A673 (cell line): ENCODE data around the gene CWF19L1. TPM values are rescaled to one million over a fixed set of nuclear protein-coding genes. Genes with fewer than 3 reads are reported as not detected.

Experiments used
- BruUV-seq: library from RNA; stranded (reverse); fragments of 400-500 nt; replicated peaks from 2 replicates; lab custom pipeline; 2021; lab: Mats Ljungman, UMichigan
- CTCF ChIA-PET: fragments of 300-600 bp; sonication (Branson Sonifier 250); formaldehyde crosslinking; loops from one replicate; lab custom pipeline; 2022; ENCODE audit warnings: antibody characterized with exemption; lab: Charles Lee
- POLR2A ChIA-PET: fragments of 300-600 bp; sonication (Branson Sonifier 250); formaldehyde crosslinking; loops from one replicate; lab custom pipeline; 2022; ENCODE audit warnings: antibody characterized with exemption; ENCODE audit not compliant: low non-redundant PET; lab: Charles Lee
- DNase-seq: peaks from one replicate; pipeline ENCODE4 v3.0.0-alpha.2; 2015; ENCODE audit warnings: low spot score
- H3K27ac ChIP-seq: fragments of 200-600 bp; sonication (generic); 2 replicates; pipeline ENCODE4 v1.5.1; 2016; ENCODE audit warnings: mixed run types, low read depth, mild to moderate bottlenecking, mixed read lengths, antibody characterized with exemption, low read length; ENCODE audit not compliant: poor library complexity, severe bottlenecking
- H3K27me3 ChIP-seq: fragments of 200-600 bp; sonication (generic); replicated peaks from 2 replicates; pipeline ENCODE4 v1.6.1; 2017; ENCODE audit warnings: mixed run types, low read depth, mild to moderate bottlenecking, mixed read lengths, antibody characterized with exemption, low read length; ENCODE audit not compliant: insufficient read depth, poor library complexity
- H3K36me3 ChIP-seq: fragments of 200-600 bp; sonication (generic); 2 replicates; pipeline ENCODE4 v1.6.1; 2016; ENCODE audit warnings: mixed run types, mild to moderate bottlenecking, mixed read lengths, antibody characterized with exemption, low read length; ENCODE audit not compliant: insufficient read depth, poor library complexity, severe bottlenecking
- H3K4me1 ChIP-seq: fragments of 200-600 bp; sonication (generic); 2 replicates; pipeline ENCODE4 v1.6.1; 2017; ENCODE audit warnings: mixed run types, mild to moderate bottlenecking, mixed read lengths, antibody characterized with exemption, low read length; ENCODE audit not compliant: insufficient read depth, poor library complexity, severe bottlenecking
- H3K4me3 ChIP-seq: fragments of 200-600 bp; sonication (generic); 2 replicates; pipeline ENCODE4 v1.5.1; 2016; ENCODE audit warnings: low read depth, mixed run types, mild to moderate bottlenecking, mixed read lengths, low read length; ENCODE audit not compliant: poor library complexity, severe bottlenecking
- H3K9me3 ChIP-seq: fragments of 200-600 bp; sonication (generic); 2 replicates; pipeline ENCODE4 v1.6.1; 2016; ENCODE audit warnings: mixed run types, low read depth, mild to moderate bottlenecking, mixed read lengths, antibody characterized with exemption, low read length; ENCODE audit not compliant: poor library complexity, severe bottlenecking
- CTCF ChIP-seq: fragments of 300-800, 200-600 bp; sonication (generic); conservative IDR thresholded peaks from 2 replicates; pipeline ENCODE4 v1.5.1; 2017; ENCODE audit warnings: low read depth, mild to moderate bottlenecking, antibody characterized with exemption, low read length, moderate library complexity, mixed read lengths
- EZH2 ChIP-seq: fragments of 200-600 bp; sonication (generic); IDR thresholded peaks from 2 replicates; pipeline ENCODE4 v1.6.1; 2017; ENCODE audit warnings: borderline replicate concordance, low read depth, mild to moderate bottlenecking, mixed read lengths, antibody characterized with exemption, low read length; ENCODE audit not compliant: poor library complexity, severe bottlenecking
- intact Hi-C: fragments of 100-400 bp; cut with micrococcal nuclease; formaldehyde crosslinking; loops from one replicate; pipeline ENCODE4 v1.10.0; 2022; ENCODE audit not compliant: unreplicated experiment
- total RNA-seq: library from RNA; stranded (reverse); gene quantifications from 2 replicates; pipeline ENCODE4 v1.2.3, GENCODE V29; 2021

The CWF19L1 gene
- total RNA-seq, 1 experiment from 2014 or later: 39.8 TPM

GRCh38 chr10:100253041-100253440, 14.4 kb downstream of the CWF19L1 start:
- Histone ChIP-seq H3K4me1 (no peaks in the 10 kb centered on the region), H3K36me3 (peaks cover 43% of the 10 kb centered on the region), H3K9me3 (no peaks in the 10 kb centered on the region), H3K4me3 (no peak overlapping the region), H3K27me3 (no peaks in the 10 kb centered on the region), H3K27ac (no peak overlapping the region)
- no TSS peak for BruUV-seq
- ChIA-PET POLR2A (no interaction called here), CTCF (no interaction called here)
- TF ChIP-seq EZH2 (no peak), CTCF (no peak)
- no peak for DNase-seq
- intact Hi-C loops: no loop called here

- no peak overlapping the region for H3K4me3 ChIP-seq
- POLR2A ChIA-PET: no interaction called here
- H3K27ac ChIP-seq: no peak overlapping the region
Observed at GRCh38 chr10:100248820-100249219, 18.6 kb downstream of the CWF19L1 start.

GRCh38 chr10:100245484-100246220, 21.8 kb downstream of the CWF19L1 start:
- Histone ChIP-seq H3K4me3 (no peak overlapping the region), H3K27ac (no peak overlapping the region), H3K4me1 (no peaks in the 10 kb centered on the region), H3K27me3 (no peaks in the 10 kb centered on the region), H3K9me3 (no peaks in the 10 kb centered on the region), H3K36me3 (peaks cover 37% of the 10 kb centered on the region)
- POLR2A ChIA-PET: no interaction called here
- CTCF ChIA-PET: no interaction called here
- intact Hi-C loops: loop anchor here (10.0 kb wide), 1 partner anchor 401 kb away; no protein-coding TSS in a partner anchor
- DNase-seq: no peak
- no TSS peak for BruUV-seq
- no peak for TF ChIP-seq EZH2
- no peak for TF ChIP-seq CTCF

More at GRCh38 chr10:100248820-100249219, 18.6 kb downstream of the CWF19L1 start:
- no peak for TF ChIP-seq EZH2
- no peak for TF ChIP-seq CTCF
- BruUV-seq: no TSS peak
- Histone ChIP-seq H3K36me3 (peaks cover 43% of the 10 kb centered on the region), H3K4me1 (no peaks in the 10 kb centered on the region), H3K9me3 (no peaks in the 10 kb centered on the region), H3K27me3 (no peaks in the 10 kb centered on the region)
- intact Hi-C loops: loop anchor here (10.0 kb wide), 1 partner anchor 404 kb away; no protein-coding TSS in a partner anchor
- no peak for DNase-seq
- CTCF ChIA-PET: interaction anchor here (0.6 kb wide), 1 partner anchor 8 kb away, joined by 6 read pairs; no protein-coding TSS in a partner anchor
